K562 (cell line): ENCODE measurements around the gene CCSAP.

Experiments used
- BCLAF1 ChIP-seq, 2 experiments: fragments of 450-650 bp in 1 of 2; IDR thresholded peaks; 2 replicates each; pipeline ENCODE4 v1.6.1; 2011 to 2017; ENCODE audit warnings: low read depth in 2 of 2, antibody characterized with exemption in 1 of 2, borderline replicate concordance in 1 of 2, low read length in 1 of 2, mild to moderate bottlenecking in 1 of 2, mixed read lengths in 1 of 2; ENCODE audit not compliant: control insufficient read depth in 1 of 2
- DPF2 ChIP-seq: fragments of 450-650 bp; IDR thresholded peaks from 2 replicates; pipeline ENCODE4 v1.6.1; 2016
- ZFP1 ChIP-seq: fragments of 450-650 bp; formaldehyde crosslinking; IDR thresholded peaks from 2 replicates; pipeline ENCODE4 v1.4.0; 2020; ENCODE audit warnings: mild to moderate bottlenecking, mixed read lengths

GRCh38 chr1:229309074-229309473 is 33.8 kb downstream of the CCSAP start:
- TF ChIP-seq ZFP1 (CRISPR knock-in tag) (no peak), DPF2 (no peak), BCLAF1 (IDR thresholded peaks at IDR 0.05; ENCODE audit: borderline replicate concordance in 1 of 2, control insufficient read depth in 1 of 2, low read depth in 2 of 2, low read length in 1 of 2) (no peak)
